HG03097 (cell line): ENCODE results near the gene CCDC83.

Experiments used
- ATAC-seq: cut with Tn5 transposase; IDR thresholded peaks from one replicate; pipeline ENCODE4 v1.9.1; 2021; ENCODE audit not compliant: unreplicated experiment, low FRiP score

Gene CCDC83

GRCh38 chr11:85855341-85855656 lies at the start of gene CCDC83:
TSS of gene CCDC83 (plus strand) at chr11:85855383. CDS start at chr11:85865124, 9,741 bp downstream.
- no peak for ATAC-seq

DNA sequence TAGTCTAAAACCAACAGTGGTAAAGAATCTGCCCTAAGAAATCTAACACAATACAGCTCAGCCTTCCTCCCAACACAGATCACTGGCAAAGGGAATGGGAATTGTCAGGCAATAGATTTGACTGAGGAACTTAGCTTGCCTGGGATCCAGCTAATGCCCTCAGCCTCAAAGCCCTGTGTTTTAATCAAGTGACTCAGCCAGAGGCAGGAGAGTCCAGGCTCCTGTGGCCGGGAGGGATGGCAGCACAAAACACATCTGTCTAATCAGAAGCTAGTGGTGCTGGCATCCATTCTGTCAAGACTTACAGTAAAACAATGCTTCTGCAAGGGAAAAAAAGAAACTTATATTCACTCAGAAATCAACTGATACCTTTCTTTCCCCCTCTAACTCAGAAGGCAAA lies 49.8 kb upstream of the CCDC83 start:
- no peak for ATAC-seq

DNA sequence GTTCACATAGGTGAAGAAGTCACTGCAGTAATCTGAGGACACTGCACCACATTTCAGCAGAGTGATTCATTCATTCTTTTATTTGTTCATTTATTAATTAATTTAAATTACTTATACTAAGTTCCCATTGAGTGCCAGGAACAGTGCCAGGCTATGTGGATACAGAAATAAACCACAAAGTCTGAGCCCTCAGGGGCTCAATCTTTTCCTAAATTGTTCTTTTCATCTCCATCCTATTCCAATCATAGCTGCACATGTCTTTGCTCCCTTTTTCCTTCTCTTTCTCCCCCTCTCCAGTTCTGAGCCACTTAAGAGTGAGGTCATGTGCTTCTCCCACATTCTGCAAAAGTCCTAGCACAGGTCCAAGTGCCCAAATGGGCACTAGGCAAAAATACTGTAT lies 49.2 kb upstream of the CCDC83 start:
- no peak for ATAC-seq

GRCh38 chr11:85806876-85807275 lies 48.3 kb upstream of the CCDC83 start:
- no peak for ATAC-seq

- no peak for ATAC-seq
These were observed 46.0 kb upstream of the CCDC83 start for GRCh38 chr11:85809191-85809590.

DNA sequence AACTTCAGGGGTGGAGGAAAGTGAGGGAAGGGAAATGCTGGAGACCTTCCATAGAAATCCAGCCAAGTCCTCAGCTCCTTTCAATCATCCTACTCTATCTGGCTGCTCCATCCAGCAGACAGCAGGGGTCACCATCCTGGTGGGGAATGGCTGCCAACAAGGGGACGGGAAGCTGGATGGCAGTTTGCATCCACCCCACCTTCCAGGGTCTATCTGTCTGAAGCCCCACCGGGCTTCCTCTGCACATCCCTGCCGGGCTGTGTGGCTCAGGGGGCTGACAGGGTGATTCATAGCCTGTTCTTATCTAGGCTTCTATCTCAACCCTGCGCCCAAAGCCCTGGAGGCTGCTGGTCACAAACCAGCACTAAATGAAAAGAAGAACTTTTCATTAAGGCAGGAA lies 45.3 kb upstream of the CCDC83 start:
- no peak for ATAC-seq

- no peak for ATAC-seq
These were observed 44.7 kb upstream of the CCDC83 start for GRCh38 chr11:85810521-85810870.

DNA sequence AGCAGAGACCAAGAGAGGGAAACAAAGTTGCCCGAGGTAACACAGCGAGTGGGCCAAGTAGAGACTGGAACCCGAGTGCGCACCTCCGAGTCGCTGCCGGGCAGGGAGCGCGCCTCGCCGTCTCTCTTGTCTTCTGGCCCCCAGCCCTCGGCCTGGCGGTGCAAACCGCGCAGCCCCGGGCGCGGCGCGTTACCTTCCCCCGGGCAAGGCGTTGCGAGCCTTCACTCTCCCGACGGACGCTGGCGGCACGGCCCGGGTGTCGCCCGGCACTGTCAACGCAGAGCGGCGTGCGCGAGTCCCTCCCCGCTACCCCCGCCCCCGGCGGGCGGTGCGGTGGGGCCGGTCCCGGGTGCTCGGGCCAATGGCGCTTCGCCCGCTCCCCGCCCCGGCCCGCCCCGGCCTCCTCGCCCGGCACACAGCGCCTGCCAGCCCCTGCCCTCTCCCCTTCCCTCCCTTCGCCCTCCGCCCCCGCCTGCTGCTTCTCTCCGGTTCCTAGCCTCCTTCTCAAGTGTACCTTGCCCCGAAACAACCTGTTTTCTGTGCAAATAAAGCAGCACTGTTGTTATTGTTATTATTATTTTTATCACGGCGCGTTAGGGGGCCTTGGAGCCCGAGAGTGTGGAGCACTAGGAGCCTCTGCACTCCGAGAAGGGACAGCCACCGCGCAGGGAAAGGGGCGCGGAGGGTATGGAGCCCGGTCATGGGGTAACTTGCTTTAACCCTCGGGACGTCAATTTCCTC lies 44.1 kb upstream of the CCDC83 start, which contains the start of gene SYTL2:
Gene SYTL2 (minus strand): TSS at position 271 of the 741 bp plus-strand sequence. CDS start 53,416 bp downstream, outside the sequence.
- peak; percentile 77 for ATAC-seq

DNA sequence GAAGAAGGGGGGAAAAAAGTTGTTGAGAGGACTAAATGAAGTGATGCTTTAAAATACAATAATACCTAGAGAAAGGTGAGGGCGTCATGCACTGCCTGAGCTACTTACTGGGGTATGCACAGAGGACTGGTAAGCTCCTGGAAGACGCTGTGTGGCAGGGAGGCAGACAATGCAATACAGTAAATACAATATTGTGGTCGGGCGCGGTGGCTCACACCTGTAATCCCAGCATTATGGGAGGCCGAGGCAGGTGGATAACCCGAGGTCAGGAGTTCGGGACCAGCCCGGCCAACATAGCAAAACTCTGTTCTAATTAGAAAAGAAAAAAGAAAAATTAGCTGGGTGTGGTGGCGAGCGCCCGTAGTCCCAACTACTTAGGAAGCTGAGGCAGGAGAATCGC lies 43.6 kb upstream of the CCDC83 start:
- no peak for ATAC-seq

DNA sequence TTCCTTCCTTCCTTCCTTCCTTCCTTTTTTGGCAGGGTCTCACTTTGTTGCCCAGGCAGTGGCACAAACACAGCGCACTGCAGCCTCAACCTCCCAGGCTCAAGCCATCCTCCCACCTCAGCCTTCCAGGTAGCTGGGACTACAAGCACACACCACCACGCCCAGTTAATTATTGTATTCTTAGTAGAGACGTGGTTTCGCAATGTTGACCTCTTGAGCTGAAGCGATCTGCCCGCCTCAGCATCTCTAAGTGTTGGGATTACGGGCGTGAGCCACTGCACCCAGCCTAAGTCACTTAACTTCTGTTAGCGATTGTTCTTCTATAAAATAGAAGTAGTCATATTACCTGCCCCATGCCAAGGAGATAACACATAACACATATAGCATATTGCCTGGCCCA lies 41.5 kb upstream of the CCDC83 start:
- no peak for ATAC-seq

GRCh38 chr11:85815186-85815931 lies 39.8 kb upstream of the CCDC83 start:
- no peak for ATAC-seq

- ATAC-seq, result no peak
These were observed 35.7 kb upstream of the CCDC83 start for GRCh38 chr11:85819441-85819840.

DNA sequence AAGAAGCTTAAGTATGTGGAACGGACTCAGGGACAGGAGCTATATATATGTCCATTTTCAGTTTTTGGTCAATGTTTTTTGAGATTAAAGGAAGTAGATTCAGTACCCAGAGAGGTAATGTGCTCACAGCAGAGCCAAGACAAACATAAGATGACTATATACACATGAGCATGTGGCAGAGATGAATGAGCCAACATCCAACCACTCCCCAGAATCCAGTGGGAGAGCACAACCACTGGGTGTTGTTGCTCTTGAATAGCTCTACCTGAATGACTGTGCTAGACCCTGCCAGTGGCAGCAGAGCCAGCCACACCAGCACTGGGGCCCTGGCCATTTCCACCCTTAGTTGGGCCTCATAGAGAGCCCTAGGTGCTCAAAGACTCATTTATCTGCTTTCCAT lies 33.5 kb upstream of the CCDC83 start:
- no peak for ATAC-seq

- no peak for ATAC-seq
These were observed 32.4 kb upstream of the CCDC83 start for GRCh38 chr11:85822814-85823213.

GRCh38 chr11:85823816-85824215 lies 31.4 kb upstream of the CCDC83 start:
- ATAC-seq, result no peak

DNA sequence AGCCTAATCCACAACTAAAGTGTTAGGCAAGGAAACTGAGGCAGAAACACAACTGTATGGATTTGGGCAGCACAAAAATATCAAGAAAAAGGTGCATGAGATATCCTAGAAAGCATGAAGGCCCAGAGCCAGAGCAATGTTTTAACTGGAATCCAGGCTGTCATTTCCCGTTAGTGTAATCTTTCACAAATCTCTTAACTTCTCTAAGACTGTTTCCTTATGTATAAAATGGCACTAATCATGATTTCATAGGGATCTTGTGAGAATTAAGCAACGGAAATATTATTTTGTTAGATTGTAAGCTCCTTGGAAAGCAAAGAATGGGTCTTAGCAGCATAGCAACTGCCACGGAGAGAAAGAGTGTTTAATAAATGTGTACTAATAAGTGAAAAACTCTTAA lies 29.6 kb upstream of the CCDC83 start:
- no peak for ATAC-seq

GRCh38 chr11:85826116-85826855 lies 28.9 kb upstream of the CCDC83 start:
- ATAC-seq, result no peak

DNA sequence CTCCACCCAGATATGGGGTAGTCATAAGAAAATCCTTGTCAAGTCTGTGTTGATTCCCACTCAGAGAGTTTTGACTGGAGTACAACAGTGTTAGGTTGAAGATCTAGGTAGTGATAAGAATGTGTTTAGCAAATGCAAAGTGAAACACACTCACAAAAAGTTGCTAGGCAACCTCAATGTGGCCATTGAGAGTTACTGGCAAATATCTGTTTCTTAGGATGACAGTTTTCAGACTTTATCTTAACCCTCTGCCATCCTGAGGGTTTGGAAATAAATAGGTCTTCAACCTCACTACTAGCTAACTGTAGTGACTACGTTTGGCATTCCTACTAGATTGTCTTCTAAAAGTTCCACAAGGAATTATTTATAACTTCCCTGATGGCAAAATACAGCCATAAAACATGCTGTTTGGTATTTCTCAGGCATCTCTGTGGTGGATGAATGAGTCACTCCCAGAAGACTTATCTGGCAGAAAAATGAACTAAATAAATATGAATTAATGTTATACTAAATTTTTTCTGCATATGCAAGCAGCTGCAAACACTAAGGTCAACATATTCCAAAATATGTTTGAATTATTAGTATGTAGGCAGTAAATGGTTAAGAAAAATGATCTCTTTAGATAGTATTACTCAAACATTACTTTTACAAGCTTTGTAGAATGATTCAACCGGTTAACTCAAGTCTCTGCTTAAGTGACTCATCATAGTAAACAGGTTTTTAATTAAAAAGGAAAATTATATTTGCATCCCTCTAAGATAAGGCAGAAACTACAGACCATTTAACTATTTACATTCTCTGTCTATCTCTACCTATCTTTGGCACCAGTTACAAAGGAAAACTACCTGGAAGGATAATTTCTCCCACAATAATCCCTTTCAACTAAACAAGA lies 27.2 kb upstream of the CCDC83 start:
- ATAC-seq, result no peak

- ATAC-seq, result no peak
These were observed 26.6 kb upstream of the CCDC83 start for GRCh38 chr11:85828640-85828978.

GRCh38 chr11:85829172-85829571 lies 26.0 kb upstream of the CCDC83 start:
- ATAC-seq, result no peak

DNA sequence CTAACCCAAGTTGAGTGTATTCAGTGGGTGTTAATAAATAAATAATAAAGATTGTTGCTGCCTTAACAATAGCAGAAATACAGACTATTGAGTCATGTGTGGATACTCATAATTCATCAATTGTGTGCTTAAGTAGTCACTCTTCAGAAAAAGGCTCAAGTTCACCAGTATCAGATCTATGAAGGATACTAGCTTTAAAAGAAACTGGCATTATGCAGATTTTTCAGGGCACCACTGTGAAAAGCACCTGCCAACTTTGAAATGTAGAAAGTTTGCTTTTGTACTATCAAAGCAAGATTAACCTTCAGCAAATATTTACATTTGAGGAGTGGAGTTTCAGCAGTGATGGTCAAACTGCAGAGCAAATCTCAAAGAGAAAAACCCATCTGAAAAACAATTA lies 24.1 kb upstream of the CCDC83 start:
- ATAC-seq, result no peak
